Upper lobe of left lung (tissue), 6 donors: ENCODE data around the gene DDX1. TPM values are rescaled to one million over a fixed set of nuclear protein-coding genes. Genes with fewer than 3 reads are reported as not detected.

Experiments
- ATAC-seq, 2 donors: fragments of 200-7000 bp; cut with Tn5 transposase; one replicate each; pipeline ENCODE4 v1.9.1; 2022; ENCODE audit warnings: mild to moderate bottlenecking in 2 of 2, moderate library complexity in 2 of 2; ENCODE audit not compliant: low FRiP score in 2 of 2
- DNase-seq, 2 donors: peaks; one replicate each; pipeline ENCODE4 v3.0.0-alpha.2; 2019 to 2020
- H3K27ac ChIP-seq, 4 donors: fragments of 200-600 bp; sonication (generic); one replicate each; pipeline ENCODE4 v1.5.1; 2016 to 2019
- H3K27me3 ChIP-seq, 4 donors: fragments of 200-600 bp; sonication (generic); one replicate each; pipeline ENCODE4 v1.5.1; 2017 to 2019
- H3K36me3 ChIP-seq, 4 donors: fragments of 200-600 bp; sonication (generic); one replicate each; pipeline ENCODE4 v1.5.1; 2016 to 2019
- H3K4me1 ChIP-seq, 4 donors: fragments of 200-600 bp; sonication (generic); one replicate each; pipeline ENCODE4 v1.5.1; 2018 to 2019
- H3K4me3 ChIP-seq, 4 donors: fragments of 200-600 bp; sonication (generic); one replicate each; pipeline ENCODE4 v1.5.1; 2017 to 2019; ENCODE audit warnings: mild to moderate bottlenecking in 2 of 4, moderate library complexity in 1 of 4
- H3K9me3 ChIP-seq, 4 donors: fragments of 200-600 bp; sonication (generic); one replicate each; pipeline ENCODE4 v1.5.1; 2018 to 2019
- EP300 ChIP-seq, 4 donors: sonication (generic); formaldehyde crosslinking; IDR thresholded peaks; one replicate each; pipeline ENCODE4 v1.5.1; 2017; ENCODE audit warnings: antibody characterized with exemption in 4 of 4, control low read depth in 2 of 4
- POLR2A ChIP-seq, 4 donors: fragments of 450-650 bp; IDR thresholded peaks; one replicate each; pipeline ENCODE4 v1.5.1; 2016 to 2017; ENCODE audit warnings: antibody characterized with exemption in 4 of 4, mild to moderate bottlenecking in 2 of 4
- POLR2AphosphoS5 ChIP-seq, 2 donors: sonication (generic); formaldehyde crosslinking; IDR thresholded peaks; one replicate each; pipeline ENCODE4 v1.5.1; 2017; ENCODE audit warnings: antibody characterized with exemption in 2 of 2
- WGBS, 2 donors: methylation state at CpG; one replicate each; pipeline ENCODE4 v1.1.5; 2017 to 2018; 5-methylcytosine and 5-hydroxymethylcytosine counted together
- total RNA-seq, 6 donors: library from RNA; depleted of rRNA in 4 of 6; stranded (reverse); fragments of >200 nt in 4 of 6; gene quantifications; one replicate each; pipeline versions ENCODE4 v1.1.0 to v1.2.1, GENCODE V29; 2016 to 2021
- TF ChIP-seq, protein P1 (sequence below), 6 experiments: fragments of 450-650 bp in 4 of 6; fragments of 200-600 bp in 2 of 6; sonication (generic) in 2 of 6; IDR thresholded peaks; one replicate each; pipeline ENCODE4 v1.5.1; 2016 to 2019; ENCODE audit warnings: antibody characterized with exemption in 6 of 6
- donor health status: DM: no; HTN: no; CAD: no; lungs with moderate emphysema.
- donor health status: DM: no; HTN: yes; CAD: no; lungs with severe emphysema.

The DDX1 gene
- total RNA-seq, 6 donors from 2014 or later = 40.9 to 78.5 (median 53.0) TPM

DNA sequence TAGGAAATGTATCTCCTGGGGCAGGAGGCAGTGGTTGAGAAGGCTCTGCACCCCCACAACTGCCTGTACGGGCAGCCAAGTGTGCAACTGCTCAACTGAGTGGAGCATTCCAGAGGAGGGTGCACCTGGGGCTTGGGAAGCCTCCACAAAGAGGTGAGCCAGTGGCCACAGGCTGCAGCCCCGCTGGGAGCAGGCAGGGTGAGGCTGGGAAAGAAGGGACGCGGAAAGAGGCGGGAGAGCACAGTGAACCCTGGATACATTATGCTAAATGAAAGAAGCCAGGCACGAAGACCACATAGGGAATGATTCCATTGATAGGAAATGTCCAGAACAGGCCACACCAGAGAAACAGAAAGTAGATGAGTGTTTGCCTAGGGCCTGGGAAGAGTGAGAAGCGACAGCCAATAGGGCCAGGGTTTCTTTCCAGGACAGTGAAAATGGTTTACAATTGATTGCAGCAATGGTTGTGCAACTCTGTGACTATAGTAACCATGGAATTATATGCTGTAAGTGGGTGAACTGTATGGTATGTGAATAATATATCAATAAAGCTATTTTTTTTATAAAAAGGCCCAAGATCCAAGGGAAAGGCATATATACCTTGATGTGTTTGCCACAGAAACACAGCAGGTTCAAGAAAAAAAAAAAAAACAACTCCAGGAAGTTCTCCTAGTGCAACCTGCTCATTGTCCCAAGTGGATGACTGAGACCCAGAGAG is 82.4 kb downstream of the DDX1 start:
- peak; percentile 33 to 64 for ATAC-seq
- Histone ChIP-seq H3K27me3 (no peaks in the 10 kb centered on the region), H3K4me3 (no peak overlapping the region), H3K9me3 (no peaks in the 10 kb centered on the region), H3K27ac (peak overlapping the region in 2 of 4 donors; percentile 19 to 65), H3K4me1 (peaks cover 0 to 9% (median 6%) of the 10 kb centered on the region in 4 donors), H3K36me3 (no peaks in the 10 kb centered on the region)
- peak in 1 of 2 donors; percentile 70 for DNase-seq
- WGBS, 2 donors = 63 to 70% methylated on average over 7 of the region's 7 CpGs
- no peak for TF ChIP-seq POLR2A (IDR thresholded peaks at IDR 0.05)
- TF ChIP-seq, protein P1, sequence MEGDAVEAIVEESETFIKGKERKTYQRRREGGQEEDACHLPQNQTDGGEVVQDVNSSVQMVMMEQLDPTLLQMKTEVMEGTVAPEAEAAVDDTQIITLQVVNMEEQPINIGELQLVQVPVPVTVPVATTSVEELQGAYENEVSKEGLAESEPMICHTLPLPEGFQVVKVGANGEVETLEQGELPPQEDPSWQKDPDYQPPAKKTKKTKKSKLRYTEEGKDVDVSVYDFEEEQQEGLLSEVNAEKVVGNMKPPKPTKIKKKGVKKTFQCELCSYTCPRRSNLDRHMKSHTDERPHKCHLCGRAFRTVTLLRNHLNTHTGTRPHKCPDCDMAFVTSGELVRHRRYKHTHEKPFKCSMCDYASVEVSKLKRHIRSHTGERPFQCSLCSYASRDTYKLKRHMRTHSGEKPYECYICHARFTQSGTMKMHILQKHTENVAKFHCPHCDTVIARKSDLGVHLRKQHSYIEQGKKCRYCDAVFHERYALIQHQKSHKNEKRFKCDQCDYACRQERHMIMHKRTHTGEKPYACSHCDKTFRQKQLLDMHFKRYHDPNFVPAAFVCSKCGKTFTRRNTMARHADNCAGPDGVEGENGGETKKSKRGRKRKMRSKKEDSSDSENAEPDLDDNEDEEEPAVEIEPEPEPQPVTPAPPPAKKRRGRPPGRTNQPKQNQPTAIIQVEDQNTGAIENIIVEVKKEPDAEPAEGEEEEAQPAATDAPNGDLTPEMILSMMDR (IDR thresholded peaks at IDR 0.05) = no peak
- TF ChIP-seq EP300 (IDR thresholded peaks at IDR 0.05) = no peak
- no peak for TF ChIP-seq POLR2AphosphoS5 (IDR thresholded peaks at IDR 0.05)

DNA sequence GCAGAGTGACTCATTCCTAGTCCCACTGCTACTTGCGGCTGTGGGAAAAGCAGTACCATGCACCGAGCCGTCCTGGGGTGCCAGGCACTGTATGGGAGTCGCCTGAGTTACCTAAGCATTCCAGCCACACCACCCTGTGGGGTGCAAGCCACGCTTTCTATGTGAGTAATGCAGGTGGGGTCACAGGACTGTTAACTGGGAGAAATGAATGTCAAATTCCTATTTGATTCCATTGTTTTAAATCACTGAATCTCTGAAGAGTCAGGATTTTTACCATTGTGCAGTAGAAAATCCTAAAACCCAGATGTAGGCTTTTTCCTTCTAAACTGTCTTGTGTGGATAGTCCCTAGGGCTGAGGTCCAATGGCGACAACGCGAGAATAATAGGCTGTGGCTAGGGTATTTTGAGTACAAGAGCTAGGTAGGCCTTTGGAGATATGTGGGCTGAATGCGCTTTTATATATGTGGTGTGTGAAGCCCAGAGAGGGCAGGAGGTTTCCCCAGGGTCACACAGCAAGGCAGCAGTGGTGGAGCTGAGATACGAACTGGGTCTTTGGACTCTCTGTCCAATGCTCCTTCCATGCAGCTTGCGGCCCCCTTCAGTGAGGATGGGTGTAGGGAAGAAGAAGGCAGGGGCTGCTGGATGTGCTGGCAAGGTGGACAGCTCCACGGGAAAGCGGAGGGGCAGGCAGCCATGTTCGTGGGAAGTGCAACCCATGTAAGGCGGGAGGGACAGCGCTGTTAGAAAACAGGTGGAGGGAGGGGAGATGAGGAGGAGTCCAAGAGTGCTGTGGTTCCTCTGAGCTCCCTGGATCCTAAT is 83.2 kb downstream of the DDX1 start:
- peak in 1 of 2 donors; percentile 72 for DNase-seq

DNA sequence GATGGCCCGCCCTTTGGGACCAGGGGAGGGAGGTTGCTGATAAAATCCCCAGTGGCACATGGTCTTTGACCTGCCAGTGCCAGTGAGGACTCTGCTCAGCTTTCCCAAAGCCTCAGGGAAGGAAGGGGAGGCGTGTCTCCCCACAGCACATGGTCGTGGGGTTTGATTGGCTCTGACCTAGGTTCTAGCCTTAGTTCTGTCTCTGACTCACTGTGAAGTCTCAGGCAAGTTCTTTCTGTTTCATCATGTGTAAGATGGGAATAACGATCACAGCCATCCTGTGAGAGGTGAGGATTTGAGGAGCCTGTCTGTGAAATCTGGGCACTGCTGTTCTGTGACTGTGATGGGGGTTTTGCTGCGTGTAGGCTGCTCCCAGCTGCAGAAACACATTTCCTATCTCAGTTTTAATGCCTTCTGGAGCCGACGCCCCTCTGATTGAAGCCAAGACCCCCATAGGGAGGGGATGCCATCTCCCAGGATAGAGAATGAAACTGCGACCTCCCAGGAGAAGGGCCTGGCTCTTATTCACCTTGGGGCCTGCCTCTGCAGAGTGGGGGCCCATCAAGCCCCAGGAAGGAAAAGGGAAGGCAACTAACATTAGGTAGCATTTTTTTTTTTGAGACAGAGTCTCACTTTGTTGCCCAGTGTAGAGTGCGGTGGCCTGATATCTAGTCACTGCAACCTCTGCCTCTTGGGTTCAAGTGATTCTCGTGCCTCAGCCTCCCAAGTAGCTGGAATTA is 84.0 kb downstream of the DDX1 start:
- DNase-seq (no peak), ATAC-seq (no peak)
- Histone ChIP-seq H3K4me3 (no peak overlapping the region), H3K9me3 (no peaks in the 10 kb centered on the region), H3K4me1 (peaks cover 0 to 9% (median 6%) of the 10 kb centered on the region in 4 donors), H3K27me3 (no peaks in the 10 kb centered on the region), H3K36me3 (no peaks in the 10 kb centered on the region), H3K27ac (no peak overlapping the region)
- WGBS, 2 donors = 70 to 83% methylated on average over 10 of the region's 10 CpGs
- TF ChIP-seq POLR2A (IDR thresholded peaks at IDR 0.05) (no peak), EP300 (IDR thresholded peaks at IDR 0.05) (no peak), POLR2AphosphoS5 (IDR thresholded peaks at IDR 0.05) (no peak)
- TF ChIP-seq, protein P1 (IDR thresholded peaks at IDR 0.05) = no peak

More for the DNA sequence above, 83.2 kb downstream of the DDX1 start:
- Histone ChIP-seq H3K4me1 (peaks cover 0 to 9% (median 6%) of the 10 kb centered on the region in 4 donors), H3K4me3 (no peak overlapping the region), H3K36me3 (no peaks in the 10 kb centered on the region), H3K27me3 (no peaks in the 10 kb centered on the region), H3K9me3 (no peaks in the 10 kb centered on the region), H3K27ac (no peak overlapping the region)
- TF ChIP-seq POLR2AphosphoS5 (IDR thresholded peaks at IDR 0.05) = no peak
- TF ChIP-seq EP300 (IDR thresholded peaks at IDR 0.05) = no peak
- no peak for TF ChIP-seq POLR2A (IDR thresholded peaks at IDR 0.05)
- TF ChIP-seq, protein P1 (IDR thresholded peaks at IDR 0.05) = no peak
- WGBS, 2 donors = 89% methylated on average over 16 of the region's 16 CpGs
- ATAC-seq = peak; percentile 35 to 70

DNA sequence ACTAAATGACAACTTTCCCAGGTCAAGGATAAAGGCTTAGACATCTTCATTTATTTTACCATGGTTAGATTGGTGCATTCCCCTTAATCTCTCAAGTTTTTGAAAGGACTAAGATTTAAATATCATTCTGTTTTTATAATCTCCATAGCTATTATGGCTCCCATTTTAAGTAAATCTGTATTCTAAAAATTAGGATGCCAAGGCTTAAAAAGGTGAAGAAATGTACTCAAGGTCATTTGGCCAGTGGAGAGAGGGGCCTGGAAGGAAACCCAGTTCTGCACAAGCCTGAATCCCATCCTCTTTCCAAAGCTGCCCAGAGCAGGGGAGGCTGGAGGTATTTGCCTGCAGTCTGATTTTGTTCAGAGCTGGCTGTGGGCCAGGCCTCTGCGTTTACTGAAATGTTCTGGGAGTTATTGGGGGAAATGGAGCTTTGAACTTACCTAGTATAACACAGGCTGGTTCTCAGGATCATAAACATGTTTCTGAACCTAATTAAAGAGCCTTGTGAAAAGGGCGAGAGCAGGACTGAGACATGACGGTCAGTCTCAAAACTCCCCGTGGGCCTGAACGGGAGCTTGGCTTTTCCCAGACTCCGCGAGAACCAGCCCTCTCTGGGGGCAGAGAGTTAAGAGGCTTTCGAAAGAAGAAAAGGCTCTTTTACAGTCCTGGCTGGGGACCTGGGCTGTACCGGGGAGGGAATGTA is 85.6 kb downstream of the DDX1 start:
- no peak for ATAC-seq
- H3K9me3 ChIP-seq = no peaks in the 10 kb centered on the region
- WGBS, 2 donors = 60 to 71% methylated on average over 9 of the region's 9 CpGs
- H3K4me3 ChIP-seq = no peak overlapping the region
- no peak overlapping the region for H3K27ac ChIP-seq
- no peaks in the 10 kb centered on the region for H3K27me3 ChIP-seq
- no peak for DNase-seq
- H3K36me3 ChIP-seq = no peaks in the 10 kb centered on the region
- no peak for TF ChIP-seq EP300 (IDR thresholded peaks at IDR 0.05)
- no peak for TF ChIP-seq POLR2A (IDR thresholded peaks at IDR 0.05)
- TF ChIP-seq, protein P1 (IDR thresholded peaks at IDR 0.05) = no peak
- no peak for TF ChIP-seq POLR2AphosphoS5 (IDR thresholded peaks at IDR 0.05)
- H3K4me1 ChIP-seq = peaks cover 0 to 9% (median 6%) of the 10 kb centered on the region in 4 donors
